Left cardiac atrium (tissue), 4 donors: ENCODE results near the gene ALPK1. TPM values are rescaled to one million over a fixed set of nuclear protein-coding genes. Genes with fewer than 3 reads are reported as not detected.

Source experiments
- ATAC-seq, 2 donors: fragments of 200-7000 bp; cut with Tn5 transposase; one replicate each; pipeline ENCODE4 v1.9.1; 2020; ENCODE audit warnings: mild to moderate bottlenecking in 2 of 2, moderate library complexity in 2 of 2
- DNase-seq: peaks from one replicate; pipeline ENCODE4 v3.0.0-alpha.2; 2020
- intact Hi-C, 2 donors: fragments of 100-400 bp; cut with DNase I; formaldehyde crosslinking; loops; one replicate each; pipeline versions ENCODE4 v1.14.1 to v1.15.1; 2022 to 2023
- total RNA-seq, 2 donors: library from RNA; stranded (reverse); fragmentation: NEBNext Ultra II Directional; extraction: Animal tissue kit (Norgen Biotek cat#: 25700); gene quantifications; one replicate each; pipeline ENCODE4 v1.2.1, GENCODE V29; 2021
- donor health status: DM: no; HTN: yes; CAD: no.
- donor health status: DM: no; HTN: yes; CAD: no; lungs with severe emphysema.
- donor health status: DM: yes; HTN: yes; CAD: no.
- donor health status: Dilated cardiomyopathy.

The ALPK1 gene
- total RNA-seq, 2 donors from 2014 or later: 7.6 to 12.1 TPM

- intact Hi-C loops: no loop called here
Measured at GRCh38 chr4:112358952-112359749, 62.0 kb downstream of the ALPK1 start.

GRCh38 chr4:112361181-112361791 lies 64.1 kb downstream of the ALPK1 start:
- DNase-seq (no peak), ATAC-seq (peak; percentile 68 to 82)
- intact Hi-C loops: no loop called here

More at GRCh38 chr4:112358952-112359749, 62.0 kb downstream of the ALPK1 start:
- no peak for ATAC-seq
- no peak for DNase-seq

GRCh38 chr4:112370466-112370865 lies 73.3 kb downstream of the ALPK1 start:
- intact Hi-C loops: no loop called here
- ATAC-seq (no peak), DNase-seq (no peak)

GRCh38 chr4:112371361-112371760 lies 74.2 kb downstream of the ALPK1 start:
- no peak for DNase-seq
- intact Hi-C loops: no loop called here
- no peak for ATAC-seq

GRCh38 chr4:112374850-112375249 lies 77.7 kb downstream of the ALPK1 start:
- ATAC-seq (no peak), DNase-seq (no peak)
- intact Hi-C loops: no loop called here

- no peak for DNase-seq
- intact Hi-C loops: no loop called here
- ATAC-seq: no peak
Measured at GRCh38 chr4:112377171-112377570, 80.0 kb downstream of the ALPK1 start.

- ATAC-seq (no peak), DNase-seq (no peak)
- intact Hi-C loops: no loop called here
Measured at GRCh38 chr4:112377594-112378242, 80.5 kb downstream of the ALPK1 start.

GRCh38 chr4:112378243-112378620 lies 81.1 kb downstream of the ALPK1 start:
- intact Hi-C loops: no loop called here
- ATAC-seq: no peak
- no peak for DNase-seq

- no peak for ATAC-seq
- intact Hi-C loops: no loop called here
- no peak for DNase-seq
Measured at GRCh38 chr4:112378858-112379257, 81.7 kb downstream of the ALPK1 start.

GRCh38 chr4:112379306-112379705 lies 82.1 kb downstream of the ALPK1 start:
- DNase-seq: no peak
- ATAC-seq: peak in 1 of 2 donors; percentile 36

GRCh38 chr4:112381996-112382692 lies 85.0 kb downstream of the ALPK1 start:
- intact Hi-C loops: no loop called here
- ATAC-seq: no peak
- no peak for DNase-seq

More at GRCh38 chr4:112379306-112379705, 82.1 kb downstream of the ALPK1 start:
- intact Hi-C loops: no loop called here

GRCh38 chr4:112386071-112386470 lies 88.9 kb downstream of the ALPK1 start:
- DNase-seq (no peak), ATAC-seq (no peak)
- intact Hi-C loops: no loop called here

GRCh38 chr4:112402098-112402497 lies 104.9 kb downstream of the ALPK1 start:
- intact Hi-C loops: no loop called here
- DNase-seq (no peak), ATAC-seq (no peak)

GRCh38 chr4:112403101-112403945 lies 106.2 kb downstream of the ALPK1 start:
- DNase-seq (no peak), ATAC-seq (no peak)
- intact Hi-C loops: no loop called here

- ATAC-seq: no peak
- intact Hi-C loops: no loop called here
- no peak for DNase-seq
Measured at GRCh38 chr4:112410364-112410763, 113.2 kb downstream of the ALPK1 start.

GRCh38 chr4:112410804-112411203 lies 113.6 kb downstream of the ALPK1 start:
- DNase-seq (no peak), ATAC-seq (no peak)
- intact Hi-C loops: no loop called here

GRCh38 chr4:112411781-112412550 lies 114.8 kb downstream of the ALPK1 start:
- intact Hi-C loops: no loop called here
- ATAC-seq: no peak

GRCh38 chr4:112416464-112416863 lies 119.3 kb downstream of the ALPK1 start:
- intact Hi-C loops: no loop called here
- ATAC-seq (no peak), DNase-seq (no peak)

More at GRCh38 chr4:112411781-112412550, 114.8 kb downstream of the ALPK1 start:
- peak; percentile 19 for DNase-seq
